GM12878 (cell line): ENCODE results near the gene CSF1. TPM values are rescaled to one million over a fixed set of nuclear protein-coding genes. Genes with fewer than 3 reads are reported as not detected.

Source experiments
- ATF3 ChIP-seq: IDR thresholded peaks from 2 replicates; pipeline ENCODE4 v1.6.1; 2011; ENCODE audit warnings: low read depth, mild to moderate bottlenecking, low read length, moderate library complexity, borderline replicate concordance; ENCODE audit errors: extremely low read depth
- CEBPB ChIP-seq, 2 experiments: fragments of 150-350 bp in 1 of 2; IDR thresholded peaks; 2 replicates each; pipeline ENCODE4 v1.6.1; 2012 to 2014; ENCODE audit warnings: low read depth in 2 of 2, low read length in 2 of 2, borderline replicate concordance in 1 of 2, inconsistent platforms in 1 of 2
- CEBPZ ChIP-seq: fragments of 150-350 bp; IDR thresholded peaks from 2 replicates; pipeline ENCODE4 v1.6.1; 2016; ENCODE audit warnings: low read depth, low read length
- CREM ChIP-seq: IDR thresholded peaks from 2 replicates; pipeline ENCODE4 v1.6.1; 2014; ENCODE audit warnings: antibody characterized with exemption, low read depth
- DPF2 ChIP-seq: fragments of 450-650 bp; IDR thresholded peaks from 2 replicates; pipeline ENCODE4 v1.6.1; 2017; ENCODE audit warnings: mild to moderate bottlenecking
- EGR1 ChIP-seq, 2 experiments: IDR thresholded peaks; 1 replicate in 1 of 2; 2 replicates in 1 of 2; pipeline ENCODE4 v1.6.1; 2011 to 2012; ENCODE audit warnings: low read depth in 2 of 2, low read length in 2 of 2, borderline replicate concordance in 1 of 2, mild to moderate bottlenecking in 1 of 2, moderate library complexity in 1 of 2
- EP300 ChIP-seq, 2 experiments: fragments of 150-350 bp in 1 of 2; IDR thresholded peaks; 2 replicates each; pipeline ENCODE4 v1.6.1; 2011 to 2012; ENCODE audit warnings: low read depth in 2 of 2, low read length in 2 of 2, borderline replicate concordance in 1 of 2, improper control_type of control experiment in 1 of 2, inconsistent platforms in 1 of 2; ENCODE audit not compliant: control insufficient read depth in 1 of 2
- ESRRA ChIP-seq: IDR thresholded peaks from 2 replicates; pipeline ENCODE4 v1.6.1; 2012; ENCODE audit warnings: mild to moderate bottlenecking, low read length, improper control_type of control experiment
- FOXK2 ChIP-seq: fragments of 450-650 bp; IDR thresholded peaks from 2 replicates; pipeline ENCODE4 v1.6.1; 2017; ENCODE audit warnings: mild to moderate bottlenecking, moderate library complexity
- GATAD2B ChIP-seq: fragments of 450-650 bp; conservative IDR thresholded peaks from 2 replicates; pipeline ENCODE4 v1.6.1; 2017; ENCODE audit warnings: low read depth, mild to moderate bottlenecking, moderate library complexity
- HCFC1 ChIP-seq: fragments of 150-350 bp; IDR thresholded peaks from 2 replicates; pipeline ENCODE4 v1.6.1; 2014; ENCODE audit warnings: low read length
- HDAC2 ChIP-seq: fragments of 200-600 bp; sonication (generic); IDR thresholded peaks from 2 replicates; pipeline ENCODE4 v1.6.1; 2017
- IKZF1 ChIP-seq: fragments of 450-650 bp; conservative IDR thresholded peaks from 2 replicates; pipeline ENCODE4 v1.6.1; 2017; ENCODE audit warnings: antibody characterized with exemption, mild to moderate bottlenecking
- IRF3 ChIP-seq: fragments of 450-650 bp; IDR thresholded peaks from 2 replicates; pipeline ENCODE4 v1.6.1; 2014; ENCODE audit warnings: mild to moderate bottlenecking
- JUND ChIP-seq: IDR thresholded peaks from 2 replicates; pipeline ENCODE4 v1.6.1; 2012; ENCODE audit warnings: low read depth, mild to moderate bottlenecking, low read length, improper control_type of control experiment, moderate library complexity
- NBN ChIP-seq: fragments of 450-650 bp; IDR thresholded peaks from 2 replicates; pipeline ENCODE4 v1.6.1; 2016
- RBBP5 ChIP-seq: fragments of 200-600 bp; sonication (generic); conservative IDR thresholded peaks from 2 replicates; pipeline ENCODE4 v1.6.1; 2016
- RELA ChIP-seq: fragments of 450-650 bp; IDR thresholded peaks from 2 replicates; pipeline ENCODE4 v1.8.0; 2014; ENCODE audit warnings: borderline replicate concordance; ENCODE audit not compliant: partially characterized antibody
- RFX5 ChIP-seq: IDR thresholded peaks from 2 replicates; pipeline ENCODE4 v1.6.1; 2011; ENCODE audit warnings: low read depth, low read length, improper control_type of control experiment
- RUNX3 ChIP-seq: IDR thresholded peaks from 2 replicates; pipeline ENCODE4 v1.6.1; 2012; ENCODE audit warnings: low read length, inconsistent platforms
- SPI1 ChIP-seq: IDR thresholded peaks from 2 replicates; pipeline ENCODE4 v1.6.1; 2011; ENCODE audit warnings: low read depth, mild to moderate bottlenecking, low read length, moderate library complexity, borderline replicate concordance; ENCODE audit not compliant: insufficient read depth
- SREBF1 ChIP-seq: IDR thresholded peaks from 2 replicates; pipeline ENCODE4 v1.6.1; 2012; ENCODE audit warnings: mild to moderate bottlenecking, low read length
- polyA plus RNA-seq, 11 experiments: library from polyadenylated mRNA; depleted of rRNA in 4 of 11; unstranded in 6 of 11; stranded (reverse) in 5 of 11; fragments of >200 nt; fragmentation: Nextera tagmentation in 4 of 11; fragmentation: Illumina TruSeq in 1 of 11; extraction: Ambion mirVana in 4 of 11; extraction: Trizol in 1 of 11; gene quantifications; 1 replicate in 1 of 11; 2 replicates in 10 of 11; pipeline versions ENCODE4 v1.2.1 to v1.2.3, GENCODE V29; 2011 to 2016; ENCODE audit warnings: inconsistent platforms in 2 of 11, missing spikeins in 2 of 11, low read depth in 1 of 11
- total RNA-seq, 4 experiments: library from RNA; depleted of rRNA in 3 of 4; stranded (reverse); fragments of >200 nt in 3 of 4; fragmentation: Illumina TruSeq in 1 of 4; extraction: Trizol in 1 of 4; gene quantifications; 2 replicates each; pipeline versions ENCODE4 v1.2.1 to v1.2.3, GENCODE V29; 2013 to 2021
- TF ChIP-seq, protein P1 (sequence below): fragments of 450-650 bp; formaldehyde crosslinking; IDR thresholded peaks from 2 replicates; pipeline ENCODE4 v1.4.0; 2020; ENCODE audit warnings: mild to moderate bottlenecking, moderate library complexity

The CSF1 gene
- total and polyA plus RNA-seq, 10 of the 15 experiments (the other 5 are each of a cell fraction or from before 2014, with no cell fraction given), result 1.2 to 32.4 (median 13.0) TPM

DNA sequence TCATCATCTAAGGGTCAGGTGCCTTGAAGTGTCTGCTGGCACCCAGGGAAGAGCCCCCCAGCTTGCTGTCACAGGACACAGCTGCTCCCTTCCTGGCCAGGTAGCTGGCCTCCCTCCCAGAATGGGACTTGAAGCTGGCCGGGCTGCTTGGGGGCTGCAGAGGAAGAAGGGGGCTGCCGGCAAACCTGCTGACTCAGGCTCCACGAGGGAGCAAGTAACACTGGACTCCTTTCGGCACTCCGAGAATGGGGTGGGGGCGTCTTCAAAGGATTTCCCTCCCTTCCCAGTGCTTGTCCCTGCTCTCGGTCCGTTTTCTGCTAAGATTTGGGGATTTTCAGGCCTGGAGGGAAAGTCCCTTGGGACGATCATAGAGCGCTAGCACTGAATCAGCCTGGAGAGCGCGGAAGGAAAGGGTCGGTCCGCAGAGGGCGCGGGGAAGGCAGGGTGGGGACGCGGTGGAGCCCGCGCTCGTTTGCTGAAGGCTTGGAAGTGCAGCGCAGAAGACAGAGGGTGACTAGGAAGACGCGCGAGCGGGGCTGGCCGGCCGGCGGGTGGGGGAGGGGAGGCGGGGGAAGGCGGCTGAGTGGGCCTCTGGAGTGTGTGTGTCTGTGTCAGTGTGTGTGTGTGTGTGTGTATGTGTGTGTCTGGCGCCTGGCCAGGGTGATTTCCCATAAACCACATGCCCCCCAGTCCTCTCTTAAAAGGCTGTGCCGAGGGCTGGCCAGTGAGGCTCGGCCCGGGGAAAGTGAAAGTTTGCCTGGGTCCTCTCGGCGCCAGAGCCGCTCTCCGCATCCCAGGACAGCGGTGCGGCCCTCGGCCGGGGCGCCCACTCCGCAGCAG, at the start of gene CSF1 (continued):
- no peak for TF ChIP-seq JUND
- TF ChIP-seq FOXK2, result no peak
- peak; percentile 74; the same call in 1 of the 2 replicates for TF ChIP-seq NBN
- TF ChIP-seq CEBPB (IDR thresholded peaks at IDR 0.05; ENCODE audit: borderline replicate concordance in 1 of 2, low read depth in 2 of 2, low read length in 2 of 2), result no peak
- peak; percentile 32; the same call in 1 of the 2 replicates for TF ChIP-seq GATAD2B
- no peak for TF ChIP-seq IRF3
- TF ChIP-seq DPF2, result peak; percentile 56; the same call in 1 of the 2 replicates
- TF ChIP-seq RUNX3, result peak; percentile 77
- no peak for TF ChIP-seq RBBP5
- no peak for TF ChIP-seq SREBF1
- TF ChIP-seq SPI1, result no peak
- TF ChIP-seq HDAC2, result no peak
- TF ChIP-seq CEBPZ, result no peak
- TF ChIP-seq RFX5, result no peak
- TF ChIP-seq, protein P1, sequence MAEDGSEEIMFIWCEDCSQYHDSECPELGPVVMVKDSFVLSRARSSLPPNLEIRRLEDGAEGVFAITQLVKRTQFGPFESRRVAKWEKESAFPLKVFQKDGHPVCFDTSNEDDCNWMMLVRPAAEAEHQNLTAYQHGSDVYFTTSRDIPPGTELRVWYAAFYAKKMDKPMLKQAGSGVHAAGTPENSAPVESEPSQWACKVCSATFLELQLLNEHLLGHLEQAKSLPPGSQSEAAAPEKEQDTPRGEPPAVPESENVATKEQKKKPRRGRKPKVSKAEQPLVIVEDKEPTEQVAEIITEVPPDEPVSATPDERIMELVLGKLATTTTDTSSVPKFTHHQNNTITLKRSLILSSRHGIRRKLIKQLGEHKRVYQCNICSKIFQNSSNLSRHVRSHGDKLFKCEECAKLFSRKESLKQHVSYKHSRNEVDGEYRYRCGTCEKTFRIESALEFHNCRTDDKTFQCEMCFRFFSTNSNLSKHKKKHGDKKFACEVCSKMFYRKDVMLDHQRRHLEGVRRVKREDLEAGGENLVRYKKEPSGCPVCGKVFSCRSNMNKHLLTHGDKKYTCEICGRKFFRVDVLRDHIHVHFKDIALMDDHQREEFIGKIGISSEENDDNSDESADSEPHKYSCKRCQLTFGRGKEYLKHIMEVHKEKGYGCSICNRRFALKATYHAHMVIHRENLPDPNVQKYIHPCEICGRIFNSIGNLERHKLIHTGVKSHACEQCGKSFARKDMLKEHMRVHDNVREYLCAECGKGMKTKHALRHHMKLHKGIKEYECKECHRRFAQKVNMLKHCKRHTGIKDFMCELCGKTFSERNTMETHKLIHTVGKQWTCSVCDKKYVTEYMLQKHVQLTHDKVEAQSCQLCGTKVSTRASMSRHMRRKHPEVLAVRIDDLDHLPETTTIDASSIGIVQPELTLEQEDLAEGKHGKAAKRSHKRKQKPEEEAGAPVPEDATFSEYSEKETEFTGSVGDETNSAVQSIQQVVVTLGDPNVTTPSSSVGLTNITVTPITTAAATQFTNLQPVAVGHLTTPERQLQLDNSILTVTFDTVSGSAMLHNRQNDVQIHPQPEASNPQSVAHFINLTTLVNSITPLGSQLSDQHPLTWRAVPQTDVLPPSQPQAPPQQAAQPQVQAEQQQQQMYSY, result no peak
- TF ChIP-seq IKZF1, result peak; percentile 60
- TF ChIP-seq EGR1 (IDR thresholded peaks at IDR 0.05; ENCODE audit: borderline replicate concordance in 1 of 2, low read depth in 2 of 2, low read length in 2 of 2), result peak in 1 of 2 experiments; percentile 45; a peak in 1 of 3 replicates
- TF ChIP-seq HCFC1, result no peak
- no peak for TF ChIP-seq CREM
- TF ChIP-seq EP300 (IDR thresholded peaks at IDR 0.05; ENCODE audit: borderline replicate concordance in 1 of 2, control insufficient read depth in 1 of 2, low read depth in 2 of 2, low read length in 2 of 2), result no peak
- TF ChIP-seq ATF3, result no peak
- TF ChIP-seq RELA, result peak; percentile 74
- TF ChIP-seq ESRRA, result no peak
